ENCODE results near the gene HMSD.

The HMSD gene

DNA sequence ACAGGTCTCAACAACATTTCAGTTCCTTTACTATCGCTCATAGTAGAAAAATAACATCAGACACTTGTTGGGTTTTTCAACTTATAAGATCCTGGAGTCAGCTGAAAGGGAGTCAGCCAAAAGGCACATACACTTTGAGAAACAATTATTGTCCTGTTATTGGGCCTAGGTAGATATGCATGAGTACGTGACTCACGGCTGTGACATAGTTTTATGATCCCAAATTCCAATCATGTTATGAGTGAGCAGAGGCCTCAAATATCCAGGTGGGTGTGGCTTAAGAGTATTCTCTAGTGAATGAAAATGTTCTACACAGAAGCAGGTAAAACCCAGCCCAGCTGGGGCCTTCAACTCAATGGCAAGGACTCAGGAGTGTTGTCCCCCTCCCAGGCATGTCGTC, 47.9 kb downstream of the HMSD start:
- DNase-seq = no peak

DNA sequence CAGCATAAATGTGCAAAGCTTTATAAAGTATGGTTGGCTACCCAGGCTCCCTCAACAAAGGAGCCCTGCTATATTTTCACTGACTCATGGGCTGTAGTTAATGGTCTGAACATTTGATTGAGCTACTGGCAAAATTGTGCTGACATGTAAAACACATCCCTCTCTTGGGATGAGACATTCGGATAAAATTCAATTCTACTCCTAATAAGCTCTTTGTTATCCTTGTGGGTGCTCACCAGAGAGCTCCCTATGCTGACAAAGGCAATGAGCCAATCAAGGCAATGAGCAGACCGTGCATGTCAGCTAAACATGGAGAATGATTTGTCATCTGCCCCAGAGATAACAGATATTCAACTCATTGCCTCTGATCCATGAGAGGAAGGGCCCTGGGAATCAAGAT, 48.5 kb downstream of the HMSD start:
- DNase-seq = no peak

DNA sequence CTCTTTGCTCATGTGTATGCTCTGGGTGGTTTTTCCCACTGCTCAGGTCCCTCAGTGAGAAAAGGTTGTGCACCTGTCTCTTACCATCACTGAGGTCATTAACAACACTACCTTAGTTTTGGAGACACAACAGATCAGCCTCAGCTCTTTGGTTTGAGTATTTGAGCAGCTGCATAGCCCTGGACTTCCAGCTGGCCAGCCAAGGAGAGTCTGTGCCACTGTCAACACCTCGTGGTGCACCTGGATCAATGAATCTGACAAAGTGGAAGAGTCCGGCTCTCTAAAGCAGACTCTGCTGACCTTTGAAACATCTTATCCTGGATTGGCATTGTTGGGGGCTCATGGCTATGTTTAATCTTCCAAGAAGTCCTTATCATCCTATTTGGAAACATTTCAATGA, 50.8 kb downstream of the HMSD start:
- no peak for DNase-seq

DNA sequence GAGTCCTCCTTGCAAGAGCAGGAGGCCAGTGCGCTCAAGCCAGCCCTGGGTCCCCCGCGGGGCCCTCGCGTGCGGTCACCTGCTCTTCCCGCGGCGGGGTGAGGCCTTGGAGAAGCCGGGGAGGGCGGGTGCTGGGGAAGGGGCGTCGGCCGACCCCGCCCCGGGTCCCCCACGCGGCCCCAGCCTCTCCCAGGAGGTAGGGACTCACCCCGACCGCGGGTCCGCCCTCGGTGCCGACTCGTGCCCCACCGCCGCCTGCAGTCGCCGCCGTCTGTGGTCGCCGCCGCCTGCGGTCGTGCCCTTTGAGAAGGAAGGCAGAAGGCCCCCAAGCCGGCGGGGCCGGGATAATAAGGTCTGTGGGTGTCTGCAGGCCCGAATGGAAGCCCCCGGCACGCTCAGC, 53.5 kb downstream of the HMSD start:
- no peak for DNase-seq

DNA sequence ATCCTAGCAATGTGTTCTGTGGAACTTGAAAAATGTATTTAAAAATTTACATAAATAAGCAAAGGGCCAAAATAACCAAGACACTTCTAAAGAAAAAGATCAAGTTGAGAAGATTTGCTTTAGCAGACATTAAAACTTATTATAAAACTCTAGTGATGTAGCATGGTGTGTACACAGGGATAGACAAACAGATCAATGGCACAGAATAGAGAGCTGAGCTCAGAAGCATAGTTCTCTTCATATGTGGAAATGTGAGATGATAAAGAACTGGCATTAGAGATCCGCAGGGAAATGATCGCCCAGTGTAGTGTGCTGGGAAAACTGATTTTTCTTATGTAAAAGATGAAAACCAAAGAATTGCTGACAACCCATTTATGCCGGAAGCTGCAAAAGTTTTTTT, 60.2 kb downstream of the HMSD start:
- no peak for DNase-seq
